A549 (cell line): ENCODE data around the gene ADAMTS16.

Experiments used
- CTCF ChIP-seq: fragments of >200 bp; sonication (Bioruptor Twin); formaldehyde crosslinking; IDR thresholded peaks from 3 replicates; pipeline ENCODE4 v1.5.1; 2016
- RFX5 ChIP-seq: fragments of 450-650 bp; IDR thresholded peaks from 2 replicates; pipeline ENCODE4 v1.7.1; 2014; ENCODE audit warnings: antibody characterized with exemption, mild to moderate bottlenecking, moderate library complexity
- SMC3 ChIP-seq: fragments of >200 bp; sonication (Bioruptor Twin); formaldehyde crosslinking; IDR thresholded peaks from 3 replicates; pipeline ENCODE4 v1.6.1; 2018; ENCODE audit warnings: inconsistent platforms

- no peak for TF ChIP-seq RFX5
- no peak for TF ChIP-seq SMC3
- TF ChIP-seq CTCF, result no peak
These were observed 216.6 kb downstream of the ADAMTS16 start for GRCh38 chr5:5356765-5357164.
